ENCODE data around the gene NUCKS1.

The NUCKS1 gene

DNA sequence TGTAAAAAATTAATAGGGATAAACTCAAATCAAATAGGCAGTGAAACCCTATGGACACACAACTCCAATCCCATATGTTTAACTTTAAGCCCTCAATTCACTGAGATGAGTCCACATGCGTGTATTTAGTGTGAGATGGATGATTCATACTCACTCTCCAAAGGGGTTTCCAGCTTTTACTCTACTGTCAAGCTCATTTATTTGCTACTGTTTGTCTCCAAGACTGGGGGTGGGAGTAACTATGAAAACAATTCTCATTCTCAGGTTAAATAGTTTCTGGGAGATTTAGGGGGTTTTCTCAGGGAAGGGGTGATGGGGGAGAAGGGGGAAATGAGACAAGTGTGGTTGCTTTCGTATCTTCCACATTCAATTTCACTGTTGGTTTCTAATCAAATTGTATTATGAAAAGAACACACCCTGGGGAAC is 22.6 kb upstream of the NUCKS1 start:
- H3K4me3 ChIP-seq (ENCODE audit: low read depth, low read length): no peak overlapping the region
- TF ChIP-seq, protein P1, sequence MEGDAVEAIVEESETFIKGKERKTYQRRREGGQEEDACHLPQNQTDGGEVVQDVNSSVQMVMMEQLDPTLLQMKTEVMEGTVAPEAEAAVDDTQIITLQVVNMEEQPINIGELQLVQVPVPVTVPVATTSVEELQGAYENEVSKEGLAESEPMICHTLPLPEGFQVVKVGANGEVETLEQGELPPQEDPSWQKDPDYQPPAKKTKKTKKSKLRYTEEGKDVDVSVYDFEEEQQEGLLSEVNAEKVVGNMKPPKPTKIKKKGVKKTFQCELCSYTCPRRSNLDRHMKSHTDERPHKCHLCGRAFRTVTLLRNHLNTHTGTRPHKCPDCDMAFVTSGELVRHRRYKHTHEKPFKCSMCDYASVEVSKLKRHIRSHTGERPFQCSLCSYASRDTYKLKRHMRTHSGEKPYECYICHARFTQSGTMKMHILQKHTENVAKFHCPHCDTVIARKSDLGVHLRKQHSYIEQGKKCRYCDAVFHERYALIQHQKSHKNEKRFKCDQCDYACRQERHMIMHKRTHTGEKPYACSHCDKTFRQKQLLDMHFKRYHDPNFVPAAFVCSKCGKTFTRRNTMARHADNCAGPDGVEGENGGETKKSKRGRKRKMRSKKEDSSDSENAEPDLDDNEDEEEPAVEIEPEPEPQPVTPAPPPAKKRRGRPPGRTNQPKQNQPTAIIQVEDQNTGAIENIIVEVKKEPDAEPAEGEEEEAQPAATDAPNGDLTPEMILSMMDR (IDR thresholded peaks at IDR 0.05; ENCODE audit: borderline replicate concordance, insufficient read depth, low read depth, low read length): no peak

DNA sequence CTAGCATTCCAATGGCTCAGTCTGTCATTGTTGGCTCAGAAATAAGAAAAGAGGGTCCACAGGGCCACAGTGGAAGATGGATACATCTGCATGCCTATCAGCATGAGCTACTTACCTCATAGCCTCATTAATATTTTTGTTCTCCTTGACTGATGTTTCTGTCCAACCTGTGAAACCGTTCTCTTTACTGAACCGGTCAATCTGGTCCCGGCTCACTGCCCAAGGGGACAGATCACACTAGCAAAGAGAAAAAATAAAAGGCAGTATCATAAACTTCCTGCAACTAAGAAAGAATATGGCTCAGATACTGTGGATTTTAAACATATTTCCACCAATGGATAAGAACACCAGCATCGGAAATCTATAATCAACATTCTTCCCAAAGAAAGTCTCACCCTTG is 20.6 kb upstream of the NUCKS1 start:
- H3K4me3 ChIP-seq (ENCODE audit: low read depth, low read length): no peak overlapping the region
- TF ChIP-seq, protein P1 (IDR thresholded peaks at IDR 0.05; ENCODE audit: borderline replicate concordance, insufficient read depth, low read depth, low read length): no peak

DNA sequence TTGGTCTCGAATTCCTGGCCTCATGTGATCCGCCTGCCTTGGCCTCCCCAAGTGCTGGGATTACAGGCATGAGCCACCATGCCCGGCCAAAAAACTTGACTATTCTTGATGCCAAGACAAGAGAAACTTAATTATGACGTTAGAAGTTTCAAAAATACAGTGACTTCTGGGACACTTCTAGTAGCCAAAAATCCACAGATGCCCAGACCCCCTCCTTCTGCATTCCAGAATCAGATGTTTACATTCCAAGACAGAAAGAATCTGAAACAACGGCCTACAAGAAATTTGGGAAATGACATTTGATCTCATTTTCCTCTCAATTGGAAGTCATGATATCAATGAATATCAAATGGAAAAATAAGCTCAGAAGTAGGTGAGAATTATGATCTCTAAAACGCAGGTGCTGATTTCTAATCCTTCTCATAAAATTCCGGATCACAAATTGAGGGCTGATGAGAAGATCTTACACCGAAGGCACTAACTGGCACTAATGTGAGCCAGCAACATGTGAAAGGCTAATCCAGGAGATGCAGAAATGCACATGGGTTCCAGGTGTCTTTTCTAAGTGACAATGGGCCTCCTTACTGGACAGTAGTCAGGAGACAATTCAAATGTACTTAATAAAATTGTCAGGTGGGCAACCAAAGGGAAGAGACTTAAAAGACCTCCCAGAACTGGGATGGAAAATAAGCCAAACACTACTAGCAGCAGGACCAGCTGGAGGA is 19.8 kb upstream of the NUCKS1 start:
- no peak overlapping the region for H3K4me3 ChIP-seq (ENCODE audit: low read depth, low read length)
- TF ChIP-seq, protein P1 (IDR thresholded peaks at IDR 0.05; ENCODE audit: borderline replicate concordance, insufficient read depth, low read depth, low read length): no peak

DNA sequence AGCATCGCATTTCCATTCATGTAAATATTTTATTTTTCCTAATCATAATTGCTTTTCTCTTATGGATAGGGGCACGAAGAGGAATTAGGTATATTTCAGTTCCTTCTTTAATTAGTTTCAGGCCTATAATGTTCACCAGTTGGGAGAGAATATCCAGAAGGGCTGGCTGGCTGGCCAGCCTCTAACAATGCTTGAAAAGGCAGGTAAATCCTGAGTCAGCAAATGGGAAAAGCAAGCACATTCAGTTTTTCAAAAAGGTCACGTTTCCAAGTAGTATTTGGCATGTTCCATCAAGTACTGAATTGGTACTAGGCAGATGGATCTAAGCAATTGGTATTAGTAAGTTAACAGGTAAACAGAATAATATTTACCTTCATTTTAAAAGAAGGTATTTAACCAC is 17.3 kb upstream of the NUCKS1 start:
- TF ChIP-seq, protein P1 (IDR thresholded peaks at IDR 0.05; ENCODE audit: borderline replicate concordance, insufficient read depth, low read depth, low read length): no peak
- no peak overlapping the region for H3K4me3 ChIP-seq (ENCODE audit: low read depth, low read length)

DNA sequence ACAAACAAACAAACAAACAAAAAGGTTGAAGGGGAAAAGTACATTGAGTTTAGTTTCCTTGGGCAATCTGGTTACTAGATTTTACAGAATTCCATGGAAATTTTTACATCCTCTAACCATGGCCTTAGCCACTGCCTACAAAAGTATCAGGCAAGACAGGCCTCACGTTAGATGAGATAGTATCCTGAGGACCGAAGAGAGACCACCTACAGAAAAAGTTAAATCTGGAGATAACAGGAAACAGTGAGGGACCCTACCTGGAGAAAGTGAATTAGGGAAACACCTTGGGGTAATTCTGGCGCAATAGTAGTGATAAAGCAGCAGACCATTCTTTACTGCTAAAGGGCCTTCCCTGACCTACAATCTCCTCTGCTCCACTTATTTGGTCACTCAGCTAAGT is 16.6 kb upstream of the NUCKS1 start:
- no peak overlapping the region for H3K4me3 ChIP-seq (ENCODE audit: low read depth, low read length)
- TF ChIP-seq, protein P1 (IDR thresholded peaks at IDR 0.05; ENCODE audit: borderline replicate concordance, insufficient read depth, low read depth, low read length): no peak

DNA sequence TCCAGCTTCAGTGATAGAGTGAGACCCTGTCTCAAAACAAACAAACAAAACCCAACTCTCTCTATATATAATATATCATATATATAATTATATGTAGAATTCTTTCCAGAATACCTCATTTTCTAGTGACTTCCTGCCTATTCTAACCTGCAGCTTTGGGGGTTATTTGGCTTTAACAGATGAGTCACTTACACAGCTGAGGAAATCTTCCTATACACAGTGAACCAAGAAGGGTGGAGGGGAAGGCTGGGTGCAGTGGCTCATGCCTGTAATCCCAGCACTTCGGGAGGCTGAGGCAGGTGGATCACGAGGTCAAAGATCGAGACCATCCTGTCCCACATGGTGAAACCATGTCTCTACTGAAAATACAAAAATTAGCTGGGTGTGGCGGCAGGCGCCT is 16.1 kb upstream of the NUCKS1 start:
- TF ChIP-seq, protein P1 (IDR thresholded peaks at IDR 0.05; ENCODE audit: borderline replicate concordance, insufficient read depth, low read depth, low read length): no peak

DNA sequence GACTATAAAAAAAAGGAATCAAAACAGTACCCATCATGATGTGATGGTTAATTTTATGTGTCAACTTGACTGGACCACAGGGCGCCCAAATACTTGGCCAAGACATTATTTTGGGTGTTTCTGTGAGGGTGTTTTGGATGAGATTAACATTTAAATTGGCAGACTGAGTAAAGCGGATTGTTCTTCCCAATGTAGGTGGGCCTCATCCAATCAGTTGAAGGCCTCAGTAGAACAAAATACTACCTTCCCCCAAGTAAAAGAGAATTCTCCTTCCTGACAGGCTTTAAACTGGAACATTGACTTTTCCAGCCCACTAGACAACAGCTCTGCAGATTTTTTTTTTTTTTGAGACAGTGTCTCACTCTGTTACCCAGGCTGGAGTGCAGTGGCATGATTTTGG is 14.6 kb upstream of the NUCKS1 start:
- no peak overlapping the region for H3K4me3 ChIP-seq (ENCODE audit: low read depth, low read length)
- TF ChIP-seq, protein P1 (IDR thresholded peaks at IDR 0.05; ENCODE audit: borderline replicate concordance, insufficient read depth, low read depth, low read length): no peak

More for the DNA sequence above, 16.1 kb upstream of the NUCKS1 start:
- no peak overlapping the region for H3K4me3 ChIP-seq (ENCODE audit: low read depth, low read length)
